Measurements from ENCODE around the gene CCDC61.

CCDC61 gene

GRCh38 chr19:45994998-45995714 is at the start of gene CCDC61:
Gene CCDC61 (plus strand): TSS chr19:45995467. CDS start chr19:46003019, 7,552 bp downstream.
- DNase-seq (ENCODE audit: low read depth in 2 of 3, low spot score in 1 of 3) = peak; percentile 88 to 98 (median 93)

GRCh38 chr19:45947926-45948325 is 47.3 kb upstream of the CCDC61 start:
- no peak for DNase-seq (ENCODE audit: low read depth in 2 of 3, low spot score in 1 of 3)

GRCh38 chr19:45952341-45952685 is 43.0 kb upstream of the CCDC61 start:
- no peak for DNase-seq (ENCODE audit: low read depth in 2 of 3, low spot score in 1 of 3)

GRCh38 chr19:45952686-45953505 is 42.4 kb upstream of the CCDC61 start:
- DNase-seq (ENCODE audit: low read depth in 2 of 3, low spot score in 1 of 3) = peak in 2 of 3 donors; percentile 8 to 35

GRCh38 chr19:45953676-45954075 is 41.6 kb upstream of the CCDC61 start:
- DNase-seq (ENCODE audit: low read depth in 2 of 3, low spot score in 1 of 3) = no peak

GRCh38 chr19:45954156-45954555 is 41.1 kb upstream of the CCDC61 start:
- DNase-seq (ENCODE audit: low read depth in 2 of 3, low spot score in 1 of 3) = no peak

- DNase-seq (ENCODE audit: low read depth in 2 of 3, low spot score in 1 of 3) = no peak
Observed at GRCh38 chr19:45955905-45956608, 39.2 kb upstream of the CCDC61 start.

- DNase-seq (ENCODE audit: low read depth in 2 of 3, low spot score in 1 of 3) = no peak
Observed at GRCh38 chr19:45958320-45958719, 36.9 kb upstream of the CCDC61 start.

- no peak for DNase-seq (ENCODE audit: low read depth in 2 of 3, low spot score in 1 of 3)
Observed at GRCh38 chr19:45958769-45959516, 36.3 kb upstream of the CCDC61 start.

GRCh38 chr19:45959517-45960025 is 35.7 kb upstream of the CCDC61 start:
- DNase-seq (ENCODE audit: low read depth in 2 of 3, low spot score in 1 of 3) = no peak

- DNase-seq (ENCODE audit: low read depth in 2 of 3, low spot score in 1 of 3) = no peak
Observed at GRCh38 chr19:45960595-45961235, 34.6 kb upstream of the CCDC61 start.

GRCh38 chr19:45962021-45962420 is 33.2 kb upstream of the CCDC61 start:
- no peak for DNase-seq (ENCODE audit: low read depth in 2 of 3, low spot score in 1 of 3)

GRCh38 chr19:45967246-45967645 is 28.0 kb upstream of the CCDC61 start:
- no peak for DNase-seq (ENCODE audit: low read depth in 2 of 3, low spot score in 1 of 3)

GRCh38 chr19:45968626-45969025 is 26.6 kb upstream of the CCDC61 start:
- no peak for DNase-seq (ENCODE audit: low read depth in 2 of 3, low spot score in 1 of 3)

GRCh38 chr19:45969676-45970075 is 25.6 kb upstream of the CCDC61 start:
- DNase-seq (ENCODE audit: low read depth in 2 of 3, low spot score in 1 of 3) = no peak

GRCh38 chr19:45971260-45971902 is 23.9 kb upstream of the CCDC61 start:
- DNase-seq (ENCODE audit: low read depth in 2 of 3, low spot score in 1 of 3) = no peak

GRCh38 chr19:45972081-45972946 is 23.0 kb upstream of the CCDC61 start:
- DNase-seq (ENCODE audit: low read depth in 2 of 3, low spot score in 1 of 3) = peak in 1 of 3 donors; percentile 13

GRCh38 chr19:45972947-45973540 is 22.2 kb upstream of the CCDC61 start:
- no peak for DNase-seq (ENCODE audit: low read depth in 2 of 3, low spot score in 1 of 3)

All from stimulated activated CD4-positive, alpha-beta T cell treated with anti-CD3 and anti-CD28 coated beads, Interleukin-12 subunit alpha, Interleukin-12 subunit beta, amount 100 ng/mL, for 48 hours (primary cell).